H1 (cell line): Measurements from ENCODE around the gene MYORG. TPM values are rescaled to one million over a fixed set of nuclear protein-coding genes. Genes with fewer than 3 reads are reported as not detected.

Source experiments
- CTCF ChIA-PET: fragments of 300-600 bp; sonication (Branson Sonifier 250); formaldehyde crosslinking; loops from one replicate; lab custom pipeline; 2021; ENCODE audit not compliant: partially characterized antibody; lab: Charles Lee
- POLR2A ChIA-PET: fragments of 300-600 bp; sonication (Branson Sonifier 250); formaldehyde crosslinking; loops from one replicate; lab custom pipeline; 2021; ENCODE audit warnings: inconsistent platforms; ENCODE audit not compliant: partially characterized antibody; lab: Charles Lee
- DNase-seq, 2 experiments: peaks; one replicate each; pipeline versions ENCODE4 v3.0.0 to v3.0.0-alpha.2; 2010 to 2022; ENCODE audit warnings: low spot score in 2 of 2, low read depth in 1 of 2, mixed read lengths in 1 of 2
- FAIRE-seq: peaks from 2 replicates; lab custom pipeline; 2011; peaks lifted over from hg19 to GRCh38; lab: Jason Lieb, UNC
- H2AFZ ChIP-seq: 2 replicates; pipeline ENCODE4 v1.8.1; 2012; ENCODE audit warnings: low read length, inconsistent platforms
- H2AK5ac ChIP-seq: 2 replicates; pipeline ENCODE4 v1.6.1; 2013; ENCODE audit warnings: low read depth, low read length
- H2BK120ac ChIP-seq: replicated peaks from 2 replicates; pipeline ENCODE3; 2013; ENCODE audit warnings: low read depth, low read length, inconsistent platforms
- H2BK12ac ChIP-seq: 2 replicates; pipeline ENCODE4 v1.6.1; 2013; ENCODE audit warnings: low read depth, low read length
- H2BK15ac ChIP-seq: 2 replicates; pipeline ENCODE4 v1.6.1; 2013; ENCODE audit warnings: low read length
- H2BK20ac ChIP-seq: 2 replicates; pipeline ENCODE4 v1.6.1; 2013; ENCODE audit warnings: low read length
- H2BK5ac ChIP-seq: 2 replicates; pipeline ENCODE4 v1.6.1; 2013; ENCODE audit warnings: low read depth, low read length
- H3K14ac ChIP-seq: 2 replicates; pipeline ENCODE4 v1.6.1; 2013; ENCODE audit warnings: inconsistent platforms; ENCODE audit not compliant: insufficient read length
- H3K18ac ChIP-seq: 2 replicates; pipeline ENCODE4 v1.6.1; 2013; ENCODE audit warnings: low read length; ENCODE audit errors: extremely low read depth
- H3K23ac ChIP-seq: 2 replicates; pipeline ENCODE4 v1.6.1; 2013; ENCODE audit warnings: inconsistent platforms; ENCODE audit not compliant: insufficient read length
- H3K23me2 ChIP-seq: 2 replicates; pipeline ENCODE4 v1.6.1; 2013; ENCODE audit warnings: low read depth, low read length
- H3K27ac ChIP-seq: 2 replicates; pipeline ENCODE4 v1.6.1; 2011; ENCODE audit warnings: low read depth, low read length, inconsistent platforms
- H3K27me3 ChIP-seq, 4 experiments: replicated peaks in 1 of 4; 1 replicate in 1 of 4; 2 replicates in 3 of 4; pipeline versions ENCODE4 v1.6.1 to v1.8.1; 2011 to 2013; ENCODE audit warnings: low read length in 3 of 4, mild to moderate bottlenecking in 3 of 4, inconsistent platforms in 2 of 4, mixed read lengths in 2 of 4, moderate library complexity in 1 of 4; ENCODE audit not compliant: control insufficient read depth in 3 of 4, insufficient read depth in 3 of 4; ENCODE audit errors: extremely low read depth in 1 of 4
- H3K36me3 ChIP-seq, 4 experiments: 2 replicates each; pipeline versions ENCODE4 v1.6.1 to v1.8.1; 2011 to 2013; ENCODE audit warnings: mild to moderate bottlenecking in 4 of 4, low read length in 3 of 4, moderate library complexity in 2 of 4, control low read depth in 1 of 4, inconsistent platforms in 1 of 4; ENCODE audit not compliant: insufficient read depth in 4 of 4, control insufficient read depth in 2 of 4
- H3K4ac ChIP-seq: replicated peaks from 2 replicates; pipeline ENCODE3; 2013; ENCODE audit warnings: low read length, low read depth, mixed read lengths, inconsistent platforms; ENCODE audit not compliant: insufficient read length
- H3K4me1 ChIP-seq, 4 experiments: replicated peaks in 1 of 4; 1 replicate in 1 of 4; 2 replicates in 3 of 4; pipeline versions ENCODE4 v1.6.1 to v1.8.1; 2011 to 2013; ENCODE audit warnings: low read length in 3 of 4, inconsistent platforms in 2 of 4, mixed read lengths in 1 of 4; ENCODE audit not compliant: insufficient read depth in 4 of 4, control insufficient read depth in 3 of 4
- H3K4me2 ChIP-seq, 2 experiments: 2 replicates each; pipeline versions ENCODE4 v1.6.1 to v1.8.1; 2011 to 2013; ENCODE audit warnings: low read depth in 2 of 2, low read length in 2 of 2, control low read depth in 1 of 2, inconsistent platforms in 1 of 2, mild to moderate bottlenecking in 1 of 2; ENCODE audit not compliant: insufficient read depth in 1 of 2
- H3K4me3 ChIP-seq, 4 experiments: fragments of 200-600, 300-600 bp in 1 of 4; sonication (generic), shearing (Covaris generic), sonication (Bioruptor Twin) in 1 of 4; 2 replicates each; pipeline versions ENCODE4 v1.5.1 to v1.8.1; 2011 to 2016; ENCODE audit warnings: low read length in 4 of 4, low read depth in 3 of 4, control low read depth in 2 of 4, inconsistent platforms in 2 of 4, mild to moderate bottlenecking in 2 of 4, mixed read lengths in 1 of 4, moderate library complexity in 1 of 4; ENCODE audit not compliant: insufficient read depth in 2 of 4; ENCODE audit errors: extremely low read depth in 1 of 4
- H3K56ac ChIP-seq: replicated peaks from 2 replicates; pipeline ENCODE3; 2013; ENCODE audit warnings: low read depth, mild to moderate bottlenecking, mixed read lengths, low read length, inconsistent platforms; ENCODE audit not compliant: insufficient read length
- H3K79me1 ChIP-seq: 2 replicates; pipeline ENCODE4 v1.6.1; 2013; ENCODE audit warnings: low read depth, low read length, control low read depth
- H3K79me2 ChIP-seq, 2 experiments: 2 replicates each; pipeline versions ENCODE4 v1.6.1 to v1.8.1; 2012 to 2013; ENCODE audit warnings: low read length in 2 of 2, mild to moderate bottlenecking in 2 of 2, inconsistent platforms in 1 of 2; ENCODE audit not compliant: insufficient read depth in 2 of 2, control insufficient read depth in 1 of 2
- H3K9ac ChIP-seq, 4 experiments: replicated peaks in 1 of 4; 1 replicate in 1 of 4; 2 replicates in 3 of 4; pipeline versions ENCODE4 v1.6.1 to v1.8.1; 2011 to 2013; ENCODE audit warnings: low read depth in 3 of 4, low read length in 3 of 4, control low read depth in 2 of 4, mild to moderate bottlenecking in 2 of 4, moderate library complexity in 2 of 4, inconsistent platforms in 1 of 4; ENCODE audit errors: extremely low read depth in 1 of 4
- H3K9me3 ChIP-seq, 2 experiments: 2 replicates each; pipeline versions ENCODE4 v1.6.1 to v1.8.1; 2012 to 2013; ENCODE audit warnings: mild to moderate bottlenecking in 2 of 2, moderate library complexity in 2 of 2, control low read depth in 1 of 2, inconsistent platforms in 1 of 2, low read depth in 1 of 2, low read length in 1 of 2, mixed read lengths in 1 of 2; ENCODE audit not compliant: insufficient read depth in 2 of 2
- H4K20me1 ChIP-seq, 2 experiments: replicated peaks in 1 of 2; 2 replicates each; pipeline versions ENCODE3 to v1.8.1; 2011 to 2013; ENCODE audit warnings: inconsistent platforms in 2 of 2, low read length in 2 of 2, mild to moderate bottlenecking in 1 of 2; ENCODE audit not compliant: insufficient read depth in 2 of 2, control insufficient read depth in 1 of 2
- H4K5ac ChIP-seq: 2 replicates; pipeline ENCODE4 v1.6.1; 2013; ENCODE audit warnings: low read length, low read depth, mixed read lengths, inconsistent platforms; ENCODE audit not compliant: insufficient read length
- H4K8ac ChIP-seq: 2 replicates; pipeline ENCODE4 v1.8.0; 2013; ENCODE audit warnings: mild to moderate bottlenecking, moderate library complexity, low read length, inconsistent platforms; ENCODE audit not compliant: insufficient read depth; ENCODE audit errors: extremely low read depth
- H4K91ac ChIP-seq: replicated peaks from 2 replicates; pipeline ENCODE3; 2013; ENCODE audit warnings: low read length, mixed read lengths, inconsistent platforms; ENCODE audit not compliant: insufficient read length
- CTBP2 ChIP-seq: IDR thresholded peaks from 2 replicates; pipeline ENCODE4 v1.7.0; 2011; ENCODE audit warnings: borderline replicate concordance, mild to moderate bottlenecking, moderate library complexity, mixed read lengths, low read length; ENCODE audit not compliant: insufficient read depth, insufficient read length
- EGR1 ChIP-seq: IDR thresholded peaks from 2 replicates; pipeline ENCODE4 v1.6.1; 2011; ENCODE audit warnings: low read depth, low read length, borderline replicate concordance
- RAD21 ChIP-seq, 2 experiments: IDR thresholded peaks in 1 of 2; conservative IDR thresholded peaks in 1 of 2; 2 replicates each; pipeline ENCODE4 v1.6.1; 2011; ENCODE audit warnings: low read depth in 2 of 2, low read length in 2 of 2, improper control_type of control experiment in 1 of 2, inconsistent platforms in 1 of 2, mild to moderate bottlenecking in 1 of 2, moderate library complexity in 1 of 2
- ZNF274 ChIP-seq: IDR thresholded peaks from 2 replicates; pipeline ENCODE4 v1.7.0; 2012; ENCODE audit warnings: low read length, borderline replicate concordance; ENCODE audit errors: extremely low read depth
- WGBS, 2 experiments: shearing (Covaris generic) in 1 of 2; methylation state at CpG; one replicate each; pipeline versions ENCODE4 v1.1.6 to v1.1.7; 2013 to 2015; ENCODE audit warnings: low lambda C conversion rate in 2 of 2, mixed read lengths in 2 of 2, inconsistent platforms in 1 of 2, low coverage in 1 of 2, missing lambda C conversion rate in 1 of 2; ENCODE audit not compliant: insufficient replicate concordance in 2 of 2, insufficient coverage in 1 of 2, insufficient read length in 1 of 2; ENCODE audit errors: extremely low coverage in 1 of 2, missing lambda C conversion rate in 1 of 2; 5-methylcytosine and 5-hydroxymethylcytosine counted together
- polyA plus RNA-seq, 7 experiments: library from polyadenylated mRNA; depleted of rRNA in 3 of 7; stranded (reverse) in 5 of 7; unstranded in 2 of 7; fragments of >200 nt in 5 of 7; fragments of 200-250 nt in 2 of 7; gene quantifications; 1 replicate in 5 of 7; 2 replicates in 1 of 7; 4 replicates in 1 of 7; pipeline versions ENCODE4 v1.2.1 to v1.2.3, GENCODE V29; 2011 to 2013; ENCODE audit warnings: missing spikeins in 2 of 7, mixed read lengths in 2 of 7
- total RNA-seq: library from RNA; stranded (reverse); fragmentation: NEBNext Ultra II Directional; extraction: Animal tissue kit (Norgen Biotek cat#: 25700); gene quantifications from 2 replicates; pipeline ENCODE4 v1.2.1, GENCODE V29; 2021

The MYORG gene
- total and polyA plus RNA-seq, 2 of the 8 experiments (the other 6 are each of a cell fraction or from before 2014, with no cell fraction given): 1.2 to 5.9 TPM

DNA sequence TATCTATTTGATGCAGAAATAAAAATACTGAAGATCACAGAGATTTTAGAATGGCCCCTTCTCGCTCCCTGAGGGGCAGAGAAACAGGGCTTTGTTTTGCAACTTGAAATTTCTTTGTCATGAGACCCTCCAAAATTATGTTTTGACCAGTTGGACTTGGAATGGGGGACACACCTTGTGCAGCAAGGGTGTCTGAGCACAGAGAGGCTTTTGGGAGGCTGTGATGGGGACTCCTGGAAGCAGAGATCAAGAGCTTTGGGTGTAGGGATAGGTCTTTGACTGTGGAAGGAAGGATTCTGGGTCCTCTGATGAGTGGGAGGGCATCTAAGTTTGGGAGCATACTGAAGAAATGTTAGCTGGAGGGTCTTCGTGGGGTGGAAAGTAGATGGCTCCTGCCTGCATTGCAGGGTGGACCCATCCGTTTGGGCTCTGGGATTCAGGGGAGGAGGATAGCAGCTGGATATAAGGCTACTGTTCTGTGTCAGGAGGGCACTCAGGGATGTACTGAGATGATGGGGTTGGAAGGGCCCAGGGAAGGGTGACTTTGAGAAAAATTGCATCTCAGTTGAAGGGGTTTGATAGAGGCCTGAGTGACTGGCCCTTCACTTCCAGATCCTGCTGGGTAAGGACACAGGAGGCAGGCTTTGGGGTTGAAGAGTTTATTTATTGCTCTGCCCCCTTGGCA, 1.8 kb upstream of the MYORG start:
- Histone ChIP-seq H3K18ac (no peak overlapping the region), H2BK20ac (no peak overlapping the region), H2AFZ (no peak overlapping the region), H2BK12ac (no peak overlapping the region), H3K79me2 (no peaks in the 10 kb centered on the region), H4K91ac (no peak overlapping the region), H2AK5ac (no peak overlapping the region), H3K4me1 (peaks cover 6 to 15% (median 7%) of the 10 kb centered on the region in 4 experiments), H3K56ac (no peak overlapping the region), H4K20me1 (no peaks in the 10 kb centered on the region), H4K8ac (no peak overlapping the region), H3K23ac (no peak overlapping the region), H3K27ac (no peak overlapping the region), H3K9me3 (no peaks in the 10 kb centered on the region), H3K23me2 (peaks cover 33% of the 10 kb centered on the region), H2BK15ac (no peak overlapping the region), H3K14ac (no peak overlapping the region), H3K27me3 (peaks cover 3 to 34% (median 32%) of the 10 kb centered on the region in 4 experiments), H3K4me2 (no peak overlapping the region; a peak in 1 of 4 replicates), H4K5ac (no peak overlapping the region), H3K4ac (no peak overlapping the region), H3K4me3 (no peak overlapping the region), H2BK120ac (no peak overlapping the region), H3K79me1 (no peaks in the 10 kb centered on the region; the same call in 1 of the 2 replicates), H3K36me3 (no peaks in the 10 kb centered on the region), H3K9ac (no peak overlapping the region), H2BK5ac (no peak overlapping the region)
- FAIRE-seq (no peak), DNase-seq (no peak)
- POLR2A ChIA-PET: interaction anchor here (0.7 to 1.5 kb wide), 2 partner anchors 124 to 329 kb away, joined by 3 to 7 read pairs; no protein-coding TSS in a partner anchor
- TF ChIP-seq CTBP2 (no peak), ZNF274 (no peak), RAD21 (IDR thresholded peaks at IDR 0.05 in 1 of 2, conservative IDR thresholded peaks at IDR 0.05 in 1 of 2; ENCODE audit: low read depth in 2 of 2, low read length in 2 of 2) (no peak), EGR1 (no peak)
- 79% methylated on average over 3 of the region's 3 CpGs; no CpG with 5 or more reads in 1 of the 2 experiments for WGBS, 2 experiments
- CTCF ChIA-PET: interaction anchor here (0.6 to 19.4 kb wide), 29 partner anchors 8 to 564 kb away, joined by 3 to 350 read pairs (median 3); no protein-coding TSS in a partner anchor
